Glutamatergic neuron (in vitro differentiated cells): ENCODE data around the gene PRKCA. TPM values are rescaled to one million over a fixed set of nuclear protein-coding genes. Genes with fewer than 3 reads are reported as not detected.

Experiments
- DNase-seq: peaks from one replicate; pipeline ENCODE4 v3.0.0; 2022
- H3K27ac Mint-ChIP-seq: one replicate; pipeline ENCODE4 v1.8.0; 2020; ENCODE audit warnings: mild to moderate bottlenecking, mixed read lengths, inconsistent platforms; ENCODE audit not compliant: unreplicated experiment
- H3K27me3 Mint-ChIP-seq: one replicate; pipeline ENCODE4 v1.8.0; 2020; ENCODE audit warnings: mild to moderate bottlenecking, moderate library complexity, mixed read lengths, inconsistent platforms; ENCODE audit not compliant: unreplicated experiment
- H3K36me3 Mint-ChIP-seq: one replicate; pipeline ENCODE4 v1.8.0; 2020; ENCODE audit warnings: mild to moderate bottlenecking, mixed read lengths, inconsistent platforms; ENCODE audit not compliant: unreplicated experiment
- H3K4me1 Mint-ChIP-seq: one replicate; pipeline ENCODE4 v1.8.0; 2020; ENCODE audit warnings: mild to moderate bottlenecking, low read depth, mixed read lengths, inconsistent platforms; ENCODE audit not compliant: unreplicated experiment
- H3K4me3 Mint-ChIP-seq: one replicate; pipeline ENCODE4 v1.8.0; 2020; ENCODE audit warnings: mild to moderate bottlenecking, mixed read lengths, inconsistent platforms; ENCODE audit not compliant: unreplicated experiment
- H3K9me3 Mint-ChIP-seq: one replicate; pipeline ENCODE4 v1.8.0; 2020; ENCODE audit warnings: mild to moderate bottlenecking, moderate library complexity, mixed read lengths, inconsistent platforms; ENCODE audit not compliant: unreplicated experiment
- CTCF ChIP-seq: fragments of 200-600 bp; sonication (generic); IDR thresholded peaks from one replicate; pipeline ENCODE4 v1.5.0; 2021; ENCODE audit not compliant: partially characterized antibody, unreplicated experiment
- total RNA-seq: library from RNA; stranded (reverse); fragmentation: NEBNext Ultra II Directional; extraction: Animal tissue kit (Norgen Biotek cat#: 25700); gene quantifications from one replicate; pipeline ENCODE4 v1.2.1, GENCODE V29; 2021; ENCODE audit not compliant: unreplicated experiment

Gene PRKCA
- total RNA-seq, 1 donor from 2014 or later = 2.2 TPM

- no peak for TF ChIP-seq CTCF
- peak overlapping the region; percentile 81 for H3K4me3 Mint-ChIP-seq
- H3K9me3 Mint-ChIP-seq = peaks cover 12% of the 10 kb centered on the region
- H3K27ac Mint-ChIP-seq = peak overlapping the region; percentile 63
- no peaks in the 10 kb centered on the region for H3K36me3 Mint-ChIP-seq
- H3K4me1 Mint-ChIP-seq = peaks cover 56% of the 10 kb centered on the region
- H3K27me3 Mint-ChIP-seq = peaks cover 19% of the 10 kb centered on the region
- no peak for DNase-seq
Measured at GRCh38 chr17:66836063-66837005, 533.9 kb downstream of the PRKCA start.

GRCh38 chr17:66837226-66837625 lies 534.8 kb downstream of the PRKCA start:
- H3K36me3 Mint-ChIP-seq = no peaks in the 10 kb centered on the region
- peaks cover 14% of the 10 kb centered on the region for H3K27me3 Mint-ChIP-seq
- H3K4me1 Mint-ChIP-seq = peaks cover 47% of the 10 kb centered on the region
- peak overlapping the region; percentile 63 for H3K27ac Mint-ChIP-seq
- no peak for DNase-seq
- no peak for TF ChIP-seq CTCF
- H3K4me3 Mint-ChIP-seq = peak overlapping the region; percentile 81
- H3K9me3 Mint-ChIP-seq = peaks cover 9% of the 10 kb centered on the region

GRCh38 chr17:66837885-66838665 lies 535.7 kb downstream of the PRKCA start:
- Mint-ChIP-seq H3K36me3 (no peaks in the 10 kb centered on the region), H3K4me3 (peak overlapping the region; percentile 78), H3K27ac (no peak overlapping the region), H3K4me1 (peaks cover 44% of the 10 kb centered on the region), H3K27me3 (peaks cover 12% of the 10 kb centered on the region), H3K9me3 (peaks cover 11% of the 10 kb centered on the region)
- no peak for TF ChIP-seq CTCF
- no peak for DNase-seq

- Mint-ChIP-seq H3K9me3 (peaks cover 11% of the 10 kb centered on the region), H3K27me3 (peaks cover 9% of the 10 kb centered on the region), H3K27ac (peak overlapping the region; percentile 88), H3K4me1 (peaks cover 41% of the 10 kb centered on the region), H3K4me3 (peak overlapping the region; percentile 41), H3K36me3 (no peaks in the 10 kb centered on the region)
- no peak for TF ChIP-seq CTCF
- no peak for DNase-seq
Measured at GRCh38 chr17:66839616-66840015, 537.2 kb downstream of the PRKCA start.
